SK-N-SH (cell line): ENCODE data around the gene SLC17A1. TPM values are rescaled to one million over a fixed set of nuclear protein-coding genes. Genes with fewer than 3 reads are reported as not detected.

Experiments used
- CTCF ChIA-PET: fragments of 300-600, 350-600 bp; formaldehyde crosslinking; extraction: SDS; loops from one replicate; lab custom pipeline; 2021; lab: Yijun Ruan, JAX
- POLR2A ChIA-PET: fragments of 350-600 bp; sonication (Branson Sonifier 250); formaldehyde crosslinking; extraction: SDS; loops from one replicate; lab custom pipeline; 2020; ENCODE audit warnings: antibody characterized with exemption, inconsistent platforms; lab: Yijun Ruan, JAX
- DNase-seq: peaks from one replicate; pipeline ENCODE4 v3.0.0; 2012
- H2AFZ ChIP-seq: fragments of 200-600 bp; sonication (generic); 2 replicates; pipeline ENCODE4 v1.8.1; 2016; ENCODE audit warnings: antibody characterized with exemption, mild to moderate bottlenecking, low read depth
- H3F3A ChIP-seq: fragments of 200-600 bp; sonication (generic); replicated peaks from 2 replicates; pipeline ENCODE3; 2016; ENCODE audit warnings: antibody characterized with exemption, mild to moderate bottlenecking; ENCODE audit not compliant: insufficient read depth
- H3K27ac ChIP-seq, 2 experiments: fragments of 200-500 bp in 1 of 2; fragments of 200-600 bp in 1 of 2; sonication (Bioruptor generic) in 1 of 2; sonication (generic), shearing (Covaris generic) in 1 of 2; 2 replicates each; pipeline versions ENCODE4 v1.5.1 to v1.6.1; 2014 to 2016; ENCODE audit warnings: low read depth in 2 of 2, inconsistent platforms in 1 of 2, low read length in 1 of 2, mild to moderate bottlenecking in 1 of 2, mixed read lengths in 1 of 2
- H3K27me3 ChIP-seq: fragments of 200-600 bp; sonication (generic), shearing (Covaris generic); 2 replicates; pipeline ENCODE4 v1.6.1; 2016; ENCODE audit warnings: mixed run types; ENCODE audit not compliant: insufficient read depth
- H3K36me3 ChIP-seq, 2 experiments: fragments of 200-500 bp in 1 of 2; fragments of 200-600 bp in 1 of 2; sonication (Bioruptor generic) in 1 of 2; sonication (generic) in 1 of 2; replicated peaks in 1 of 2; 2 replicates each; pipeline versions ENCODE3 to v1.5.1; 2014 to 2016; ENCODE audit warnings: low read length in 1 of 2, mild to moderate bottlenecking in 1 of 2; ENCODE audit not compliant: insufficient read depth in 2 of 2, control insufficient read depth in 1 of 2
- H3K4me1 ChIP-seq, 2 experiments: fragments of 200-500 bp in 1 of 2; fragments of 200-600 bp in 1 of 2; sonication (Bioruptor generic) in 1 of 2; sonication (generic), shearing (Covaris generic) in 1 of 2; 2 replicates each; pipeline versions ENCODE4 v1.5.1 to v1.6.1; 2014 to 2016; ENCODE audit warnings: low read depth in 1 of 2, low read length in 1 of 2, mixed run types in 1 of 2; ENCODE audit not compliant: insufficient read depth in 2 of 2, control insufficient read depth in 1 of 2
- H3K4me2 ChIP-seq: fragments of 200-600 bp; sonication (generic), shearing (Covaris generic); 2 replicates; pipeline ENCODE4 v1.6.1; 2017; ENCODE audit warnings: mixed run types
- H3K4me3 ChIP-seq, 2 experiments: fragments of 200-500 bp in 1 of 2; fragments of 200-600 bp in 1 of 2; sonication (Bioruptor generic) in 1 of 2; sonication (generic), shearing (Covaris generic) in 1 of 2; 2 replicates each; pipeline versions ENCODE4 v1.5.1 to v1.8.1; 2014 to 2016; ENCODE audit warnings: low read depth in 2 of 2, inconsistent platforms in 1 of 2, low read length in 1 of 2, mild to moderate bottlenecking in 1 of 2, mixed read lengths in 1 of 2, moderate library complexity in 1 of 2
- H3K79me2 ChIP-seq: fragments of 200-600 bp; sonication (generic); 2 replicates; pipeline ENCODE4 v1.8.1; 2017; ENCODE audit warnings: mild to moderate bottlenecking; ENCODE audit not compliant: insufficient read depth
- H3K9ac ChIP-seq: fragments of 200-600 bp; sonication (generic); 2 replicates; pipeline ENCODE4 v1.6.1; 2017; ENCODE audit warnings: mixed run types
- H3K9me2 ChIP-seq: fragments of 200-600 bp; sonication (generic); 2 replicates; pipeline ENCODE4 v1.6.1; 2017; ENCODE audit warnings: mixed run types
- H3K9me3 ChIP-seq: fragments of 200-600 bp; sonication (generic); 2 replicates; pipeline ENCODE4 v1.6.1; 2017; ENCODE audit warnings: mixed run types, mild to moderate bottlenecking, moderate library complexity
- H4K20me1 ChIP-seq: fragments of 200-600 bp; sonication (generic); 2 replicates; pipeline ENCODE4 v1.6.1; 2017; ENCODE audit warnings: mild to moderate bottlenecking, mixed run types; ENCODE audit not compliant: insufficient read depth
- ELF1 ChIP-seq: IDR thresholded peaks from 2 replicates; pipeline ENCODE4 v1.4.0; 2012
- FOSL2 ChIP-seq: IDR thresholded peaks from 2 replicates; pipeline ENCODE4 v1.4.0; 2012; ENCODE audit warnings: low read depth, mild to moderate bottlenecking, moderate library complexity, borderline replicate concordance
- FOXJ3 ChIP-seq: sonication (generic); formaldehyde crosslinking; IDR thresholded peaks from 2 replicates; pipeline ENCODE4 v1.5.1; 2020; ENCODE audit warnings: mild to moderate bottlenecking, missing genetic modification reagents
- MAX ChIP-seq: IDR thresholded peaks from 2 replicates; pipeline ENCODE4 v1.4.0; 2012; ENCODE audit warnings: low read depth
- MXI1 ChIP-seq: IDR thresholded peaks from 2 replicates; pipeline ENCODE4 v1.6.1; 2012; ENCODE audit warnings: mild to moderate bottlenecking, low read depth, low read length, improper control_type of control experiment
- NFIC ChIP-seq: IDR thresholded peaks from 2 replicates; pipeline ENCODE4 v1.4.0; 2012; ENCODE audit warnings: borderline replicate concordance
- NRF1 ChIP-seq: IDR thresholded peaks from 2 replicates; pipeline ENCODE4 v1.6.1; 2012; ENCODE audit warnings: low read depth, mild to moderate bottlenecking, low read length
- SIN3A ChIP-seq: IDR thresholded peaks from 2 replicates; pipeline ENCODE4 v1.6.1; 2012; ENCODE audit warnings: low read depth, mild to moderate bottlenecking, low read length, moderate library complexity, borderline replicate concordance
- TAF1 ChIP-seq: IDR thresholded peaks from 2 replicates; pipeline ENCODE4 v1.6.1; 2012; ENCODE audit warnings: low read depth, mild to moderate bottlenecking, low read length, moderate library complexity, borderline replicate concordance
- TEAD4 ChIP-seq: IDR thresholded peaks from 2 replicates; pipeline ENCODE4 v1.4.0; 2012; ENCODE audit warnings: mild to moderate bottlenecking, borderline replicate concordance; ENCODE audit not compliant: insufficient read depth
- WGBS: methylation state at CpG from one replicate; pipeline ENCODE4 v1.1.6; 2017; ENCODE audit warnings: low lambda C conversion rate; 5-methylcytosine and 5-hydroxymethylcytosine counted together
- polyA plus RNA-seq, 3 experiments: library from polyadenylated mRNA; depleted of rRNA; stranded (reverse); fragments of >200 nt; gene quantifications; 2 replicates each; pipeline ENCODE4 v1.2.3, GENCODE V29; 2012
- TF ChIP-seq, protein P1 (sequence below): fragments of 150-350 bp; IDR thresholded peaks from 2 replicates; pipeline ENCODE4 v1.6.1; 2016; ENCODE audit warnings: mild to moderate bottlenecking, low read depth, low read length
- TF ChIP-seq, protein P2 (sequence below): fragments of 200-600 bp; sonication (generic); IDR thresholded peaks from 2 replicates; pipeline ENCODE4 v1.6.1; 2017; ENCODE audit warnings: antibody characterized with exemption, mild to moderate bottlenecking, moderate library complexity

The SLC17A1 gene
- polyA plus RNA-seq (2012; rRNA removed): not detected in 2 replicates
- polyA plus RNA-seq (2012; cell fraction: cytosol; rRNA removed): not detected in 2 replicates
- not detected in 2 replicates for polyA plus RNA-seq (2012; cell fraction: nucleus; rRNA removed)

- Histone ChIP-seq H3K27ac (no peak within 1 kb of the TSS), H3K4me1 (no peaks in the 10 kb centered on the region), H3K79me2 (no peaks in the 10 kb centered on the region), H3K9ac (no peak within 1 kb of the TSS), H3F3A (no peaks in the 10 kb centered on the region), H2AFZ (no peak within 1 kb of the TSS), H3K4me2 (no peak within 1 kb of the TSS), H3K4me3 (no peak within 1 kb of the TSS), H3K9me3 (no peaks in the 10 kb centered on the region), H3K27me3 (no peaks in the 10 kb centered on the region), H4K20me1 (no peaks in the 10 kb centered on the region), H3K36me3 (no peaks in the 10 kb centered on the region), H3K9me2 (no peaks in the 10 kb centered on the region)
- TF ChIP-seq, protein P1, sequence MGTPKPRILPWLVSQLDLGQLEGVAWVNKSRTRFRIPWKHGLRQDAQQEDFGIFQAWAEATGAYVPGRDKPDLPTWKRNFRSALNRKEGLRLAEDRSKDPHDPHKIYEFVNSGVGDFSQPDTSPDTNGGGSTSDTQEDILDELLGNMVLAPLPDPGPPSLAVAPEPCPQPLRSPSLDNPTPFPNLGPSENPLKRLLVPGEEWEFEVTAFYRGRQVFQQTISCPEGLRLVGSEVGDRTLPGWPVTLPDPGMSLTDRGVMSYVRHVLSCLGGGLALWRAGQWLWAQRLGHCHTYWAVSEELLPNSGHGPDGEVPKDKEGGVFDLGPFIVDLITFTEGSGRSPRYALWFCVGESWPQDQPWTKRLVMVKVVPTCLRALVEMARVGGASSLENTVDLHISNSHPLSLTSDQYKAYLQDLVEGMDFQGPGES: no peak
- TF ChIP-seq SIN3A: no peak
- ChIA-PET POLR2A (no interaction called here), CTCF (no interaction called here)
- WGBS: 41% methylated on average over 8 of the region's 8 CpGs
- DNase-seq: no peak
Measured at GRCh38 chr6:25831532-25832306, at the start of gene SLC17A1. Gene SLC17A1 (minus strand): TSS chr6:25832052. CDS start chr6:25830557, 1,495 bp downstream.

- CTCF ChIA-PET: interaction anchor here (1.5 kb wide), 1 partner anchor 10 kb away, joined by 4 read pairs; no protein-coding TSS in a partner anchor
- Histone ChIP-seq H3K79me2 (no peaks in the 10 kb centered on the region), H3K27ac (no peak overlapping the region)
Measured at GRCh38 chr6:25880601-25881000, 48.7 kb upstream of the SLC17A1 start.

More at GRCh38 chr6:25880601-25881000, 48.7 kb upstream of the SLC17A1 start:
- no peak overlapping the region for H3K4me3 ChIP-seq
- H3K36me3 ChIP-seq: no peaks in the 10 kb centered on the region
- H3K9me3 ChIP-seq: no peaks in the 10 kb centered on the region
- no peaks in the 10 kb centered on the region for H3F3A ChIP-seq
- WGBS: 53% methylated on average over 4 of the region's 4 CpGs
- no peak overlapping the region for H3K9ac ChIP-seq
- H4K20me1 ChIP-seq: no peaks in the 10 kb centered on the region
- no peak overlapping the region for H3K4me2 ChIP-seq
- no peaks in the 10 kb centered on the region for H3K9me2 ChIP-seq
- DNase-seq: no peak
- H3K27me3 ChIP-seq: no peaks in the 10 kb centered on the region
- no peak for TF ChIP-seq FOSL2
- TF ChIP-seq TEAD4: no peak
- TF ChIP-seq TAF1: no peak
- no peak for TF ChIP-seq MAX
- TF ChIP-seq, protein P2, sequence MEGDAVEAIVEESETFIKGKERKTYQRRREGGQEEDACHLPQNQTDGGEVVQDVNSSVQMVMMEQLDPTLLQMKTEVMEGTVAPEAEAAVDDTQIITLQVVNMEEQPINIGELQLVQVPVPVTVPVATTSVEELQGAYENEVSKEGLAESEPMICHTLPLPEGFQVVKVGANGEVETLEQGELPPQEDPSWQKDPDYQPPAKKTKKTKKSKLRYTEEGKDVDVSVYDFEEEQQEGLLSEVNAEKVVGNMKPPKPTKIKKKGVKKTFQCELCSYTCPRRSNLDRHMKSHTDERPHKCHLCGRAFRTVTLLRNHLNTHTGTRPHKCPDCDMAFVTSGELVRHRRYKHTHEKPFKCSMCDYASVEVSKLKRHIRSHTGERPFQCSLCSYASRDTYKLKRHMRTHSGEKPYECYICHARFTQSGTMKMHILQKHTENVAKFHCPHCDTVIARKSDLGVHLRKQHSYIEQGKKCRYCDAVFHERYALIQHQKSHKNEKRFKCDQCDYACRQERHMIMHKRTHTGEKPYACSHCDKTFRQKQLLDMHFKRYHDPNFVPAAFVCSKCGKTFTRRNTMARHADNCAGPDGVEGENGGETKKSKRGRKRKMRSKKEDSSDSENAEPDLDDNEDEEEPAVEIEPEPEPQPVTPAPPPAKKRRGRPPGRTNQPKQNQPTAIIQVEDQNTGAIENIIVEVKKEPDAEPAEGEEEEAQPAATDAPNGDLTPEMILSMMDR: no peak
- TF ChIP-seq ELF1: no peak
- no peak for TF ChIP-seq FOXJ3 (CRISPR knock-in tag)
- no peak for TF ChIP-seq NFIC
- no peak for TF ChIP-seq NRF1
- TF ChIP-seq MXI1: no peak
- H3K4me1 ChIP-seq: no peaks in the 10 kb centered on the region
- H2AFZ ChIP-seq: no peak overlapping the region
- POLR2A ChIA-PET: no interaction called here
